ENCODE data around the gene TXNRD3.
"Not testable (repeated sequence)": the region's sequence is repeated elsewhere in the genome, so short reads cannot be mapped to it uniquely, and the experiment has no call there.

TXNRD3 gene

DNA sequence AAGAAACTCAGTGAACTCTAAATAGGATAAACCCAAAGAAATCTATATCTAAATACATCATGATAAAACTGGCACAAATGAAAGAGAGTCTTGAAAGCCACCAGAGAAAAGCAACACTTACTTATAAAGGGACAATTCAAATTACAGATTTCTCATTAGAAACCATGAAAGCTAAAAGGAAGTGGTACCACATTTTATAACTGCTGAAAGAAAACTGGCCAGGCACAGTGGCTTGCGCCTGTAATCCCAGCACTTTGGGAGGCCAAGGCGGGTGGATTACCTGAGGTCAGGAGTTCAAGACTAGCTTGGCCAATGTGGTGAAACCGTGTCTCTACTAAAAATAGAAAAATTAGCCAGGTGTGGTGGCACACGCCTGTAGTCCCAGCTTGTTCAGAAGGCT is 59.4 kb downstream of the TXNRD3 start:
- DNase-seq (ENCODE audit: low read depth, low spot score), result not testable (repeated sequence)

GRCh38 chr3:126591515-126591914 is 63.4 kb downstream of the TXNRD3 start:
- DNase-seq (ENCODE audit: low read depth, low spot score), result not testable (repeated sequence)

- no peak for DNase-seq (ENCODE audit: low read depth, low spot score)
Observed at GRCh38 chr3:126582311-126582710, 72.6 kb downstream of the TXNRD3 start.

- DNase-seq (ENCODE audit: low read depth, low spot score), result no peak
Observed at GRCh38 chr3:126581569-126581968, 73.4 kb downstream of the TXNRD3 start.

GRCh38 chr3:126580746-126581145 is 74.2 kb downstream of the TXNRD3 start:
- no peak for DNase-seq (ENCODE audit: low read depth, low spot score)

- no peak for DNase-seq (ENCODE audit: low read depth, low spot score)
Observed at GRCh38 chr3:126578702-126579101, 76.2 kb downstream of the TXNRD3 start.

GRCh38 chr3:126577261-126577660 is 77.7 kb downstream of the TXNRD3 start:
- no peak for DNase-seq (ENCODE audit: low read depth, low spot score)

DNA sequence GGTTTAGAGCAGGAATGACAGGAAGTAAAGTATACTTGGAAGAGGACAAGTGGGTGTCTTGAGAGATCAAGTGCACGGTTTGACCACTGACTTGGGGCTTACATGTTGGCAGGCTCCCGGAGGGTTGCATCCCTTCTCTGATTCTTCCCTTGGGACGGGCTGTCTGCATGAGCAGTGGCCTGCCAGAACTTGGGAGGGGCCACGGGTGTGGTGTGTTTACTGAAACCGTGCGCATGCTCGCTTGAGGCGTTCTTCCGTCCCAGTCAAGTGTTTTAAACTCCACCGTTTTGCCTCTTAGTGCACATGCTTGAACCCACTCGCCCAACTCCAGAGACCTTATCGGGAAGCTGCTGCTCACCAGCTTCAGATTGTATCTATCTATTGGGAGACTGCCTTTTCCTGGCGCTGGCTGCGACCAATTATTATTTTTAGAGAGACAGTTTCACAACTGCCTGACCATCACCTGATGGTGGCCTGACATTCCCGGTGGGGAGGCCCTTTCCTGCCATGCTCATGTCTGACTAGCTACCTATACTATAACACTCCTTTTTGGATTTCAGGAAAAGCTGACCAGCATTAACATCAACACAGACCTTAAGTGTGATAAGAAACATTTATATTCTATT is 81.3 kb downstream of the TXNRD3 start:
- no peak for DNase-seq (ENCODE audit: low read depth, low spot score)

- no peak for DNase-seq (ENCODE audit: low read depth, low spot score)
Observed at GRCh38 chr3:126571078-126571477, 83.8 kb downstream of the TXNRD3 start.

DNA sequence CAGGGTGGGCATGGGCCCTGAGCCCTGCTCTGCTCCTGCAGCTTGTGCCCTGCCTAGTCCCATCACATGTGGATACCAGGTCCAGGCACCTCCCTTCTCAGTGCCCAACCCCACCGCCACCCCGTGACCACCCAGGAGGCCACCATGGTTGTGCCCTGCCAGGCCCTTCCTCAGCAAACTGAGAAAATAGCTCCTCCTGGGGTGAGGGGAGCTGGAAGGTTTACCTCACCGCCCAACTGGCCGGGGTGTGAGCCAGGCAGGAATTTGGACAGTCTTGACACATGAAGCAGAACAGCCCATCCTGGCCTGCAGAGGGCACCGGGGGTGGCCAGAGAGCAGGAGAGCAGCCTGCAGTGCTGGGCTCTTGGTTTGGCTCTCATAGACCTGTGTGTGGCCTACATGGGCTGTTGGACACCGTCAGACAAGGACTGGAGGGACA is 84.8 kb downstream of the TXNRD3 start:
- no peak for DNase-seq (ENCODE audit: low read depth, low spot score)

DNA sequence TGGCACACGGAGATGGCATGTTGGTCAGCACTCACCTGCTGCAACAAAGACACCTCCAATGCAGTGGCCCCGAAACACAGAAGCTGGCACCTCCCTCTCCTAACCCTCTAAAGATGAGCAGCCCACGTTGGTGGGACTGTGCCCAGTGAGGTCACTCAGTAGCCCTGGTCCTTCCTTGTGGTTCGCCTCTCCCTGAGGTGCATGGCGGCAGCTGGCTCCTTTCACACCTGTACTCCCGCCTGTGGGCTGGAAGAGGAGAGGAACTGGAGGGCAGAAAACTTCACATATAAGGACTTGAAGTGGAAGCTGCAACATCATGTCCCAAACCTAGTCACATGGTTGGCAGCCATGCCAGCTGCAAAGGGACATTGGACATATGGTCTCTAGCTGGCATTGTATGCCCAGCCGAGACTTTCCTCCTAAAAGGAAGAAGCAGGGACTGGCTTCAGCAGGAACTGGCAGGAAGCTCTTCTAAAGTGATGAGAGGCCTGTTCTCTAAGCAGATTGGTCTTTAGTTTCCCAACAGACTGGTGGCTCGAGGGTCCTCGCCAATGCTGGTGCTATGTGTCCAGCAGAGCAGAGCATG is 85.4 kb downstream of the TXNRD3 start:
- DNase-seq (ENCODE audit: low read depth, low spot score), result no peak

DNA sequence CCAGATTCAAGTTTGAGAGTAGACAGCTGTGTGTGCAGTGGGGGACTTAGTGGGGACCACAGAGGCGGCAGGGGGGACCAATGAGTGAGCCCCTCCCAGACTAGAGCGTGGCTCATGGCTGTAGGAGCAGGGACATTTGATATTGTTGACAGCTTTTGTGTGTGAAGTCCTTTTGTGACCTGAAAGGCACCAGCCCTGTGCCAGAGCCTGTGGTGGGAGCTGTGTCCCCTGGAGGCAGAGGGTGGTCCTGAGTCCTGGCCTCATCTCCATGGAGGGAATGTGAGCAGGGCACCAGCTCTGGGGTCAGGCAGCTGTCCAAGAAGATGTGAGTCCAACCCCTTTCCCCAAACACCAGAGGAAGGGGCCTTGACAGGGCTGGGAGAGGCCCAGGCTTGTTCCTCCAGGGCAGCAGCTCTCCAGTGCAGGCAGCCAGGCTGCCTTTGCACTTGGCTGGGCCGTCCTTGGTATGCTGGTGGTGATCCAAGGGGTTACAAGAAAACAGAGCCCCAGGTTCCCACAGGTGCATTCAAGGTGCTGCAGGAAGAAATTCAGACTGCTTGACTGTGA is 86.1 kb downstream of the TXNRD3 start:
- no peak for DNase-seq (ENCODE audit: low read depth, low spot score)

DNA sequence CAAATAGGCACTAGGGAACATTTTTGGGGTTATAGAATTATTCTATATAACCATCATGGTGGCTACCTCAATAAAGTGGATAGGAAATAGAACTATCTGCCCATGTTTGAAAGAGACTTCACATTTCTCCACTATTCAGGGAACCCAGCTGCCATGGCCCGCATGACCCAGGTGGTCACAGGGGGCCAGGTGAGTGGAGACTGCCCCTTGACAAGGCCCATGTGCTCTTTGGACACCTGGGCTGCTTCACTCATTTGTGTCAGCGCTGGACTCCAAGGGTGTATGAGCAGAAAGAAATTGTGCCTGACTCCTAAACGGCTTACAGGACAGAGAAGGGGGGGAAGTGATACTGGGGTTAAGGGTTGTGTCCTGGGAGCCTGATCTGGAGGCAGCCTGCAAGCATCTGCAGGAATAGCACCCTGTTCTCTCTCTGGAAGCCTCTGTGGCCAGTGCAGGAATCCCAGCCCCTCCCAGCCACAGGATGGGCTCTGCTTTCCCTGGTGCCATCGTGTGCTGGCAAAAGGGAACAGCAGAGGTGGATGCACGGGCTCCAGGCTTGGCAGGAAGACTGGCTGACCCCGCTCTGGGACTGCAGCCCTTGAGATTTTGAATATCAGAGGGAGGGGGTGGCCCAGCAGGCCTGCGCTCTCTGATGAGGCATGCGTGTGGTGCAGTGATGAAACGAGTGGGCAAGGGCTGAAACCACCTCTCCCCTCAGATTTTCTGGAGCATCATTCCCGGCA is 87.1 kb downstream of the TXNRD3 start:
- DNase-seq (ENCODE audit: low read depth, low spot score), result no peak

- no peak for DNase-seq (ENCODE audit: low read depth, low spot score)
Observed at GRCh38 chr3:126562737-126563276, 92.1 kb downstream of the TXNRD3 start.

GRCh38 chr3:126558336-126559071 is 96.4 kb downstream of the TXNRD3 start, which contains the start of gene C3orf22:
TSS of gene C3orf22 (minus strand) at chr3:126558932. CDS start at chr3:126553390, 5,542 bp downstream.
- no peak for DNase-seq (ENCODE audit: low read depth, low spot score)

DNA sequence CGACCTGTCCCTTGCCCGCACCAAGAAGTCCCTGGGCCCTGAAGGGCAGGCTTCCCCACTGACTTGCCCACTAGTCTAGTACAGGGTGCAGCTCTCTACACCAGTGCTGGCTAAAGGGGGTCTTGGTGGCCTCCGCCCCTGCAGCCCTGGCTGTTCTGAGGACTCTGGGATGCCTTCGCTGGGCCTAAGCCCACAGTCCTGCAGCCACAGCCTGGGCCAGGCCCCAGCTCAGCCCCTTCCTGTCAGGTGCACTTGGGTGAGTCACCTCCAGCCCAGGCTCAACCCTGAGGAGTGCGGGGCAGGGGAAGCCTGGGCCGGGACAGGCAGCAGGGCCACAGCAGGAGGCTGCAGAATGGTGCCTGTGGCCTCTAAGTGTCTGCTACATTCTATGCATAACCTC is 97.2 kb downstream of the TXNRD3 start:
- DNase-seq (ENCODE audit: low read depth, low spot score), result no peak

DNA sequence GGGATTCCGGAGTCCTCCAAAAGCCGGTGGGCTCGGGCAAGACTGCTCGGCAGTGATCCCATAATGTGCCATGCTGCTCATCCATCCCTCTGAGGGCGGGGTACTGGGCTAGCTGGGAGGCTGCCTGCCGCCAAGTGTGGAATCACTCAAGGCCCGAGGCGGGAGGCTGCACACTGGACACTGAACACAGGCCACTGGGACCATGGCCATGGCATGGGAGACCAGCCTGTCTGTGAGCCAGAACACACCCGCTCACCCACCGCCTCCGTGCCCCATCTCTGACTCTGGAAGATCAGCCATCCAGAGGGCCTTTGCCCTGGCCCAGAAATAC is 97.5 kb downstream of the TXNRD3 start:
- DNase-seq (ENCODE audit: low read depth, low spot score), result no peak

All from activated naive CD8-positive, alpha-beta T cell treated with anti-CD3 and anti-CD28 coated beads, Interleukin-2, amount 50 U/mL, for 16 hours (primary cell).